Spleen (tissue), 7 donors: ENCODE data around the gene TEX13C.

Source experiments
- POLR2A ChIP-seq, 3 donors: fragments of 450-650 bp; IDR thresholded peaks; one replicate each; pipeline ENCODE4 v1.5.1; 2017; ENCODE audit warnings: antibody characterized with exemption in 3 of 3, mild to moderate bottlenecking in 1 of 3
- POLR2AphosphoS5 ChIP-seq, 3 donors: sonication (generic); formaldehyde crosslinking; IDR thresholded peaks; one replicate each; pipeline ENCODE4 v1.5.1; 2017; ENCODE audit warnings: antibody characterized with exemption in 3 of 3
- TF ChIP-seq, protein P1 (sequence below), 11 experiments: fragments of 200-600 bp in 7 of 11; fragments of 450-650 bp in 4 of 11; sonication (generic) in 4 of 11; IDR thresholded peaks in 8 of 11; conservative IDR thresholded peaks in 3 of 11; 1 replicate in 7 of 11; 2 replicates in 4 of 11; pipeline versions ENCODE4 v1.4.0 to v1.8.0; 2016 to 2021; ENCODE audit warnings: antibody characterized with exemption in 11 of 11, inconsistent platforms in 4 of 11, mild to moderate bottlenecking in 1 of 11
- donor health status: DM: no; HTN: no; CAD: no; lungs with moderate emphysema.
- donor health status: DM: no; HTN: no; CAD: no.
- donor health status: DM: no; HTN: no; CAD: no.

DNA sequence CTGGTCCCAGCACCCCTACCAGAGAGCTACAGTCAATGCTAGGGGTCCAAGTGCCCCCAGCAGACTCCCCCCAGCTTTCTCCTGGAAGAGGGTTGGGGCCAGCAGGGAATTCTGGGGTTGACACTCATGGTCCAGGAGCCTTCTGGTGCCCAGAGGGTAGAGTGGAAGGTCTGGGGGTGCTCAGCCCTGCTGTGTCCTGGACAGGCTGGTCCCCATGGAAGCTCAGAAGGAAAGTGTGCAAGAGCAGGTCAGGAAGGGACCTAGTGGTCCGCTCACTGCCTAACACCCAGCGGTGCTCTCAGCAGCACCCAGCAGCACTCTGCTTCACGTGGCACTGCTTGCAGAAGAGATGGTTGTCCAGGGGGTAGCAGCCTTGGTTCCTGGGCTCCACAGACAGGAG lies 6.9 kb downstream of the TEX13C start:
- TF ChIP-seq, protein P1, sequence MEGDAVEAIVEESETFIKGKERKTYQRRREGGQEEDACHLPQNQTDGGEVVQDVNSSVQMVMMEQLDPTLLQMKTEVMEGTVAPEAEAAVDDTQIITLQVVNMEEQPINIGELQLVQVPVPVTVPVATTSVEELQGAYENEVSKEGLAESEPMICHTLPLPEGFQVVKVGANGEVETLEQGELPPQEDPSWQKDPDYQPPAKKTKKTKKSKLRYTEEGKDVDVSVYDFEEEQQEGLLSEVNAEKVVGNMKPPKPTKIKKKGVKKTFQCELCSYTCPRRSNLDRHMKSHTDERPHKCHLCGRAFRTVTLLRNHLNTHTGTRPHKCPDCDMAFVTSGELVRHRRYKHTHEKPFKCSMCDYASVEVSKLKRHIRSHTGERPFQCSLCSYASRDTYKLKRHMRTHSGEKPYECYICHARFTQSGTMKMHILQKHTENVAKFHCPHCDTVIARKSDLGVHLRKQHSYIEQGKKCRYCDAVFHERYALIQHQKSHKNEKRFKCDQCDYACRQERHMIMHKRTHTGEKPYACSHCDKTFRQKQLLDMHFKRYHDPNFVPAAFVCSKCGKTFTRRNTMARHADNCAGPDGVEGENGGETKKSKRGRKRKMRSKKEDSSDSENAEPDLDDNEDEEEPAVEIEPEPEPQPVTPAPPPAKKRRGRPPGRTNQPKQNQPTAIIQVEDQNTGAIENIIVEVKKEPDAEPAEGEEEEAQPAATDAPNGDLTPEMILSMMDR (IDR thresholded peaks at IDR 0.05 in 8 of 11, conservative IDR thresholded peaks at IDR 0.05 in 3 of 11): no peak
- no peak for TF ChIP-seq POLR2A (IDR thresholded peaks at IDR 0.05)
- no peak for TF ChIP-seq POLR2AphosphoS5 (IDR thresholded peaks at IDR 0.05)
